GM19455 (cell line): ENCODE measurements around the gene ZNF608.

Experiments used
- ATAC-seq: cut with Tn5 transposase; IDR thresholded peaks from one replicate; pipeline ENCODE4 v1.9.1; 2021; ENCODE audit not compliant: unreplicated experiment

Gene ZNF608

GRCh38 chr5:124739634-124740025 lies 6.8 kb downstream of the ZNF608 start:
- no peak for ATAC-seq

DNA sequence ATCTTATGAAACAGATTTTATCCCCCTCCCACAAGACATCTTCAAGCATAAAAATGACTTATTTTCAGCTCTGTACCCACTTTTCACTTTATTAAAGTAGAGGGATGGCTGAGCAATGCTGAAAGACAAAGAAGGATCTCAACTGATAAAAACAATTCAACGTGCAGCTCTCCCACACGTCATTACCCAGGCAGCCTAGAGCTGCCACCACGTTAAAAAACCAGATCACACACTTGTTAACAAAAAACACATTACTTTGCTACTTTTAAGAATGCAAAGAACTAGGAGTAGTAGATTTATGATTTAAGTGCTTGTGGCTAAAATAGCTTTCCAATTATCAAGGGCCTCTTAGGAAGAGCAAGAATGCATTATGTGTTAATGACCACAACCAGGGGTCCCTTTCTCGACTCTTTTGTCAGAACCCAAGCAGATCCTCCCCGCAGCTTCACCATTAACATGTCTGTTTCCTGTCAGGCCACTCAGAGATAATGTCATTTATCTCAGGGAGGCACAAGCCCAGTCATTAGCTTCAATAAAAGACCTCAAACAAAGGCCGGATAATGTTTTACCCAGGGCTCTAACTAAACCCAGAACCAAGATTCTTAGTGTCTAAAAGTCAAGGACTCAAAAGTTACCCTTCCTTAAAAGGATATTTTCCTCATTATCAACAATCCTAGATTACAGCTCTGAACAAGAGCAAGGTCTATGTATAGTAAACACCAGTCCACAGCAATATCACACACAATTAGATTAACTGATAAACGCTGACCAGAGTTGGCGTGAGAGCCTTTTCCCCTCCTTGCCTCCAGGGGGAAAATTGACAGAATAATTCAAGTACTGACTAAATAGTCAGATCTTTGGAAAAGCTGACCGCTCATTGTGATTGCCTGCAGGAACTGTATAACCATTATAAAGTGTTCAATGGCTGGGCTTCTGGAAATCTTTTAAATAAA lies 7.5 kb downstream of the ZNF608 start:
- no peak for ATAC-seq

GRCh38 chr5:124737651-124738050 lies 8.8 kb downstream of the ZNF608 start:
- ATAC-seq: no peak

DNA sequence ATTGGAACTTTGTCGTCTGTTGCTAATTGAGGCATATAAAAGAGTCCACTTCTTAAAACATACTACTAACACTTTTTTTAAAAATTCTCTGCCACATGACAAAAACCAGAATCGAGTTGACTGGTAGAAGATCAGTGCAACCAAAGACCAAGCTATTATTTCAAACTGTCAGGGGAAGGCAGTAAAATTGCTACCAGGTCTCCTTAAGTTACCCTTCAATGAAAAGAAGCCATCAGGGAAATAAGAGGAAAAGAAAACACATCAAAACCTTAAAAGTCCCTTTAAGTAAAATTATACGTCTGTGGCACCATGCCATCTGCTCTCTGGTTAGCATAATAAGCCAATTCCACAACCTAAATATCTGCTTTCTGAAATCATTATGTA lies 9.6 kb downstream of the ZNF608 start:
- no peak for ATAC-seq

DNA sequence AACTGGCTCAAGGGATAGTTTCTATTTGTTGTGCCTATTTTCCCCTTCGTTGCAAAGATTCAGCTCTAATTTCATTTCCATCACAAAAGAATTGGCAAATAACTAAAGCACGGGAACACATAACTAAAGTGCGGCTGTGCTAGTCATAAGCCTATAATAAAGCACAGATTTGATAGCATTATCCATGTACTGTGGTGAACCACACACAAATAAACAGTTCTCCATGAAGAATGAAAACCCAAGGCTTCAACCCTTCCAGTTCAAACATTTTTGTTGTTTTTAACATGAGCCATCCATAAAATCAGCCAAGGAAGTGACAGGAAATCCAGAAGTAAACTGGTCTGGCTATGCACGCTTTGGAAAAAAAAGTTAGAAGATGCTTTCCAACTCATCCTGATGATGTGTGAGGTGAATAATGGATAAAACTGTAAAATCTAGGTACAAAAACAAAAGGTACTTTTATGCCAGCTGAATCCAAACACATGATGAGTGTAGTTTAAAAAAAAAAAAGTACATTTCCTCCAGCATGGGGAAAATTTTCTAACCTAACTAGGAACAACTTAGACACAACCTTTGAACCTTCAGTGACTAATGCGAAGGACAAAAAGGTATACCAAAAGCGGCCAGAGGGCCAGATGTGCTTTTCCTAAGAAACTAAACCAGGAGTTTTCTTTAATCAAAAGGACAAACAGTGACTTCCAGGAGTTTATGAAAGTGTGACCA lies 10.2 kb downstream of the ZNF608 start:
- ATAC-seq: no peak

GRCh38 chr5:124735169-124735858 lies 11.1 kb downstream of the ZNF608 start:
- ATAC-seq: no peak

GRCh38 chr5:124734574-124735168 lies 11.8 kb downstream of the ZNF608 start:
- no peak for ATAC-seq

GRCh38 chr5:124733329-124733650 lies 13.1 kb downstream of the ZNF608 start:
- no peak for ATAC-seq

DNA sequence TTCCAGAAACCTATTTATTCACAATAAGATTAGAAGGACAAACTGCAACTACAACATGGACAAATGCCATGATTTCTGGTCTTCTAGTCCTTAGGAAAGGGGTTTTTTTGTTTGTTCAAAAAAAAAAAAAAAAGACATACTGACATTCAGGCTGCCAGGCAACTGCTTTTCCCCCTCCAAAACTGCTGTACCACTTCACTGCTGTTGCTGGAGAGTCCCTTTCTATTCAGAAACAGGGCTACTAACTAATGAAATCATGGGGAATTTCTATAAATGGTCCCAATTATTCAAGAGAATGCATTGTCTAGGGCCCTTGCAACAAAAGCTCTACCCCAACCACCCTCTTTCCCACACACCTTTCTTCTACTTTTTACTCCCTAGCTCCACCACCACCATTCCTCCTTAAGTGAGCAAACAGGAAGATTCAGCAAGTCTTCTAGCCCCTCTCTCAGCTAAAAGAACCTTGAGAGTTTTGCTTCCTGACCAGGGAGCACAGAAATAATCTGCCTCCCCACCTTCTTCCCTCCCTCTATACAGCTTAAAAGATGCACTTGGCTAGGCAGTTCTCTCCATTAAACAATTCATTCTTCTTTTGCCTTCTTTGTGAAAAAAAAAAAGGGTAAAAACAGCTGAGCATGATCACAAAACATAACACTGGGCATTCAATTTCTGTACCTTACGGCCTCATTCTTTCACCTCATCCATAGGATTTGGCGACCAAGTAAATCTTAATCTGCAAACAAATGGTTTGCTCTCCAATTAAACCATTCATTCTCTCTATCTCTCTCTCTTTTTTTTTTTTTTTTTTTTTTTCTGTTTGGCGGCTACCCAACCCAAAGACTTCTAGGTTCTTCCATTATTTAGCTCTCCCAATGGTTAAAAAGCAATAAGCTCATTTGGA lies 13.8 kb downstream of the ZNF608 start:
- no peak for ATAC-seq

- ATAC-seq: no peak
These were observed 16.1 kb downstream of the ZNF608 start for GRCh38 chr5:124730381-124730780.

- peak; percentile 41 for ATAC-seq
These were observed 16.6 kb downstream of the ZNF608 start for GRCh38 chr5:124729720-124730359.

DNA sequence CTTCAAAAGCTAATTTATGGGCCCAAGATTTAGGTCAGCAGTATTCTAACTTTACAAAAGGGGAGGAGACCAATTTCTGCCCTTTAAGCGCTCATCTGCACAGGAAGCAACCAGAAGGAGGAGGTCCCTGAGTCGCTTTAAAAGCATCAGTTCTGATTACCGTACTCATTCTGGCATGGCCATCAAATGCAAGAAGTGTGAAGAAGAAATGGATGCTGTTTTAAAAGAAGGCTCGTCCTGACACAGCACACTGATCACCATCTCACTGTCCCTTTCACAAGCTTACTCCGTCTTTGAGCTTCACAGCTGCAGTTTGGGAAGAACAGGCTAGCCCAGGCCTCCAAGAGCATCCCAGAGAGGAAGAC lies 17.5 kb downstream of the ZNF608 start:
- no peak for ATAC-seq

GRCh38 chr5:124728331-124728967 lies 18.0 kb downstream of the ZNF608 start:
- no peak for ATAC-seq

- no peak for ATAC-seq
These were observed 19.6 kb downstream of the ZNF608 start for GRCh38 chr5:124726631-124727362.

DNA sequence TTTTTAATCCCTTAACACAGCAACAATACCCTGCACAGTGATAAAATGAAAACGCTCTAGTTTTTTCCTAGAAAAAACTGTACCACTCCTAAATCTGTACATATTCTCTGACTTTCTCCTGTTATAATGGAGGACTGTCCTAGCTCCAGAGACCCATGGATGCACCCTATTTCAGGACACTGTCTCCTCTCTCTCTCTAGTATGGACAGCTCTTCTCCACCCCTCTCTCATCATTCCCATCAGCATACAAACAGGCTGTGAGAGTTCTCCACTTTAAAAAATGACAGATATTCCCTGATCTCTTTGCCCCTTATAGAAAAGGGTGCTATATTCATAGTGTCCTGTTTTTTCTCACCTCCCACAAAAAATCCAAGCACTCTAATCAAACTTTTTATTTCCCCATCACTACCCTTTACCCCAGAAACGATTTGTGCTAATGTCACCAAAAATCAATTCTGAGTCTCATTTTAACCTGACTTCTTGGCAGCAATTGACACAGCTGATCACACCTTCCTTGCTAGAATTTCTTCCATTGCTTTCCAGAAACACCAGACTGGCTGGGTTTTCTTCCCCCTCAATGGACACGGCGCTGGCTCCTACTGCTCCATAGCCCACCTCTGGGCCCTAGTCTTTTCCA lies 20.7 kb downstream of the ZNF608 start:
- no peak for ATAC-seq

GRCh38 chr5:124725040-124725434 lies 21.4 kb downstream of the ZNF608 start:
- peak; percentile 65 for ATAC-seq

GRCh38 chr5:124724357-124725039 lies 21.9 kb downstream of the ZNF608 start:
- peak; percentile 51 for ATAC-seq
